Lung (tissue), 12 donors: ENCODE measurements around the gene RCL1. TPM values are rescaled to one million over a fixed set of nuclear protein-coding genes. Genes with fewer than 3 reads are reported as not detected.

ENCODE experiments used
- ATAC-seq: fragments of 200-7000 bp; cut with Tn5 transposase; one replicate; pipeline ENCODE4 v1.9.1; 2020; ENCODE audit warnings: moderate number of reproducible peaks; ENCODE audit not compliant: insufficient read depth, low FRiP score
- DNase-seq, 3 donors: peaks; one replicate each; pipeline ENCODE4 v3.0.0-alpha.2; 2013 to 2017
- H3K27ac ChIP-seq, 2 donors: one replicate each; pipeline ENCODE4 v1.5.1; 2013; ENCODE audit warnings: mild to moderate bottlenecking in 2 of 2, moderate library complexity in 2 of 2, control low read depth in 1 of 2, inconsistent platforms in 1 of 2, low read depth in 1 of 2, low read length in 1 of 2
- H3K27me3 ChIP-seq, 3 donors: one replicate each; pipeline ENCODE4 v1.5.1; 2013; ENCODE audit warnings: low read length in 2 of 3; ENCODE audit not compliant: control insufficient read depth in 3 of 3, insufficient read depth in 3 of 3
- H3K36me3 ChIP-seq, 4 donors: one replicate each; pipeline ENCODE4 v1.5.1; 2013; ENCODE audit warnings: low read length in 4 of 4, mild to moderate bottlenecking in 1 of 4, moderate library complexity in 1 of 4; ENCODE audit not compliant: control insufficient read depth in 4 of 4, insufficient read depth in 4 of 4
- H3K4me1 ChIP-seq, 5 donors: one replicate each; pipeline ENCODE4 v1.5.1; 2013; ENCODE audit warnings: low read length in 5 of 5, mild to moderate bottlenecking in 2 of 5, moderate library complexity in 1 of 5; ENCODE audit not compliant: control insufficient read depth in 5 of 5, insufficient read depth in 5 of 5
- H3K4me3 ChIP-seq: one replicate; pipeline ENCODE4 v1.5.1; 2013; ENCODE audit warnings: mild to moderate bottlenecking, control low read depth, moderate library complexity
- H3K9ac ChIP-seq, 2 donors: one replicate each; pipeline ENCODE4 v1.5.1; 2013; ENCODE audit warnings: low read length in 2 of 2, control low read depth in 1 of 2; ENCODE audit not compliant: insufficient read depth in 1 of 2
- H3K9me3 ChIP-seq, 4 donors: one replicate each; pipeline ENCODE4 v1.5.1; 2013; ENCODE audit warnings: low read length in 3 of 4, mild to moderate bottlenecking in 1 of 4, moderate library complexity in 1 of 4; ENCODE audit not compliant: control insufficient read depth in 4 of 4, insufficient read depth in 3 of 4
- CTCF ChIP-seq: IDR thresholded peaks from 2 replicates; pipeline ENCODE4 v1.5.1; 2012; ENCODE audit warnings: mild to moderate bottlenecking; ENCODE audit errors: control extremely low read depth, extremely low read depth
- WGBS, 2 donors: extraction: QIAGEN DNeasy Blood & Tissue Kit; methylation state at CpG; one replicate each; pipeline ENCODE4 v1.1.7; 2013; 5-methylcytosine and 5-hydroxymethylcytosine counted together
- polyA plus RNA-seq, 2 donors: library from polyadenylated mRNA; stranded (reverse); fragments of 200-250 nt; gene quantifications; one replicate each; pipeline ENCODE4 v1.2.1, GENCODE V29; 2013
- total RNA-seq, 2 donors: library from RNA; depleted of rRNA in 1 of 2; stranded (reverse); fragments of >200 nt in 1 of 2; gene quantifications; one replicate each; pipeline ENCODE4 v1.2.1, GENCODE V29; 2014 to 2021
- donor health status: control.
- donor health status: control.
- donor health status: Bipolar disorder and iron deficiency.
- donor health status: healthy.
- donor health status: DM: yes; HTN: yes; CAD: no.

Gene RCL1
- total and polyA plus RNA-seq, 4 donors = 14.8 to 62.2 (median 23.4) TPM

GRCh38 chr9:4762886-4763541 is 29.7 kb upstream of the RCL1 start:
- Histone ChIP-seq H3K9me3 (no peaks in the 10 kb centered on the region), H3K27ac (peak overlapping the region in 1 of 2 donors; percentile 80), H3K36me3 (no peaks in the 10 kb centered on the region), H3K4me3 (no peak overlapping the region), H3K9ac (no peak overlapping the region), H3K27me3 (no peaks in the 10 kb centered on the region), H3K4me1 (peaks cover 0 to 5% (median 0%) of the 10 kb centered on the region in 5 donors)
- TF ChIP-seq CTCF = no peak
- 14 to 19% methylated on average over 14 of the region's 14 CpGs for whole genome bisulfite sequencing, 2 donors
- peak; percentile 73 for ATAC-seq
- peak; percentile 17 to 40 (median 23) for DNase-seq

- Histone ChIP-seq H3K4me3 (no peak overlapping the region), H3K9me3 (peaks cover 0 to 2% (median 0%) of the 10 kb centered on the region in 4 donors), H3K36me3 (no peaks in the 10 kb centered on the region), H3K9ac (no peak overlapping the region), H3K4me1 (peaks cover 0 to 5% (median 0%) of the 10 kb centered on the region in 5 donors), H3K27me3 (no peaks in the 10 kb centered on the region), H3K27ac (no peak overlapping the region)
- 64 to 80% methylated on average over 3 of the region's 3 CpGs for WGBS, 2 donors
- DNase-seq (no peak), ATAC-seq (no peak)
- no peak for TF ChIP-seq CTCF
These were observed 28.7 kb upstream of the RCL1 start for GRCh38 chr9:4764033-4764432.

GRCh38 chr9:4768681-4769080 is 24.1 kb upstream of the RCL1 start:
- Histone ChIP-seq H3K27ac (no peak overlapping the region), H3K4me3 (no peak overlapping the region), H3K9ac (no peak overlapping the region), H3K4me1 (peaks cover 0 to 1% (median 0%) of the 10 kb centered on the region in 5 donors), H3K9me3 (peaks cover 0 to 2% (median 0%) of the 10 kb centered on the region in 4 donors), H3K27me3 (no peaks in the 10 kb centered on the region), H3K36me3 (no peaks in the 10 kb centered on the region)
- no peak for ATAC-seq
- no peak for TF ChIP-seq CTCF
- DNase-seq = no peak
